Measurements from ENCODE around the gene MAZ. TPM values are rescaled to one million over a fixed set of nuclear protein-coding genes. Genes with fewer than 3 reads are reported as not detected.

Gene MAZ
- total RNA-seq, 1 experiment from 2014 or later, result 256 TPM

- Histone ChIP-seq H4K20me1 (ENCODE audit: insufficient read depth) (no peaks in the 10 kb centered on the region), H2AFZ (ENCODE audit: low read depth, low read length, poor library complexity, severe bottlenecking) (no peak overlapping the region), H3K4me3 (replicated peaks in 1 of 2; ENCODE audit: low read depth in 1 of 2, low read length in 2 of 2) (no peak overlapping the region), H3K27ac (ENCODE audit: low read depth, low read length) (no peak overlapping the region), H3K9me3 (ENCODE audit: control insufficient read depth in 1 of 2, insufficient read depth in 1 of 2, low read depth in 1 of 2, low read length in 2 of 2) (no peaks in the 10 kb centered on the region), H3K27me3 (ENCODE audit: insufficient read depth, low read length) (no peaks in the 10 kb centered on the region), H3K36me3 (ENCODE audit: control insufficient read depth in 1 of 2, insufficient read depth in 2 of 2, low read length in 2 of 2) (peaks cover 0 to 4% of the 10 kb centered on the region in 2 experiments; a peak in 2 of 4 replicates), H3K79me2 (ENCODE audit: insufficient read depth, low read length) (no peaks in the 10 kb centered on the region), H3K9ac (ENCODE audit: low read length) (no peak overlapping the region), H3K9me2 (ENCODE audit: insufficient read depth) (no peaks in the 10 kb centered on the region), H3K4me1 (ENCODE audit: control insufficient read depth in 1 of 2, insufficient read depth in 2 of 2, low read length in 2 of 2) (peaks cover 0 to 6% of the 10 kb centered on the region in 2 experiments; a peak in 2 of 4 replicates), H3K4me2 (ENCODE audit: low read length) (no peak overlapping the region)
- ChIA-PET RAD21 (ENCODE audit: low non-redundant PET in 1 of 2, low total read pairs in 2 of 2, uncharacterized antibody in 2 of 2, unreplicated experiment in 2 of 2) (no interaction called here), POLR2A (no interaction called here), CTCF (interaction anchor here (2.5 kb wide), 1 partner anchor 9 kb away, joined by 12 read pairs; no protein-coding TSS in a partner anchor)
- DNase-seq (ENCODE audit: low read depth, low spot score) (no peak), ATAC-seq (no peak)
- intact Hi-C loops (cut with micrococcal nuclease), result no loop called here
- TF ChIP-seq EGR1 (IDR thresholded peaks at IDR 0.05; ENCODE audit: low read depth), result no peak
- no peak for TF ChIP-seq ZNF274 (IDR thresholded peaks at IDR 0.05; ENCODE audit: low read depth, low read length)
- no peak for TF ChIP-seq FOSL1 (IDR thresholded peaks at IDR 0.05; ENCODE audit: low read depth)
- no peak for TF ChIP-seq ZBTB33 (IDR thresholded peaks at IDR 0.05; ENCODE audit: extremely low read depth, insufficient replicate concordance, low read length)
- no peak for TF ChIP-seq ELF1 (IDR thresholded peaks at IDR 0.05; ENCODE audit: borderline replicate concordance, low read depth)
- no peak for TF ChIP-seq MAX (IDR thresholded peaks at IDR 0.05)
- no peak for TF ChIP-seq RAD21 (IDR thresholded peaks at IDR 0.05; ENCODE audit: low read depth)
- TF ChIP-seq SP1 (IDR thresholded peaks at IDR 0.05; ENCODE audit: low read depth), result no peak
- TF ChIP-seq ZFX (IDR thresholded peaks at IDR 0.05), result no peak
- TF ChIP-seq EZH2phosphoT487 (IDR thresholded peaks at IDR 0.05; ENCODE audit: borderline replicate concordance), result no peak
- TF ChIP-seq CEBPB (IDR thresholded peaks at IDR 0.05; ENCODE audit: low read depth), result no peak
- TF ChIP-seq YY1 (IDR thresholded peaks at IDR 0.05; ENCODE audit: extremely low read depth, insufficient replicate concordance, low read depth, low read length), result no peak
- TF ChIP-seq, protein P1, sequence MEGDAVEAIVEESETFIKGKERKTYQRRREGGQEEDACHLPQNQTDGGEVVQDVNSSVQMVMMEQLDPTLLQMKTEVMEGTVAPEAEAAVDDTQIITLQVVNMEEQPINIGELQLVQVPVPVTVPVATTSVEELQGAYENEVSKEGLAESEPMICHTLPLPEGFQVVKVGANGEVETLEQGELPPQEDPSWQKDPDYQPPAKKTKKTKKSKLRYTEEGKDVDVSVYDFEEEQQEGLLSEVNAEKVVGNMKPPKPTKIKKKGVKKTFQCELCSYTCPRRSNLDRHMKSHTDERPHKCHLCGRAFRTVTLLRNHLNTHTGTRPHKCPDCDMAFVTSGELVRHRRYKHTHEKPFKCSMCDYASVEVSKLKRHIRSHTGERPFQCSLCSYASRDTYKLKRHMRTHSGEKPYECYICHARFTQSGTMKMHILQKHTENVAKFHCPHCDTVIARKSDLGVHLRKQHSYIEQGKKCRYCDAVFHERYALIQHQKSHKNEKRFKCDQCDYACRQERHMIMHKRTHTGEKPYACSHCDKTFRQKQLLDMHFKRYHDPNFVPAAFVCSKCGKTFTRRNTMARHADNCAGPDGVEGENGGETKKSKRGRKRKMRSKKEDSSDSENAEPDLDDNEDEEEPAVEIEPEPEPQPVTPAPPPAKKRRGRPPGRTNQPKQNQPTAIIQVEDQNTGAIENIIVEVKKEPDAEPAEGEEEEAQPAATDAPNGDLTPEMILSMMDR (IDR thresholded peaks at IDR 0.05 in 2 of 3, conservative IDR thresholded peaks at IDR 0.05 in 1 of 3; ENCODE audit: borderline replicate concordance in 1 of 3, insufficient read depth in 1 of 3, low read depth in 2 of 3, low read length in 2 of 3), result no peak
- TF ChIP-seq POLR2A (IDR thresholded peaks at IDR 0.05; ENCODE audit: borderline replicate concordance, extremely low read depth, insufficient read depth, insufficient read length), result no peak
- no TSS peak for BruUV-seq (replicated peaks)
Observed at GRCh38 chr16:29839822-29840221, 33.5 kb downstream of the MAZ start.
